Thoracic aorta (tissue), 2 donors: ENCODE results near the gene PRKN. TPM values are rescaled to one million over a fixed set of nuclear protein-coding genes. Genes with fewer than 3 reads are reported as not detected.

Source experiments
- ATAC-seq: fragments of 150-250 bp; one replicate; pipeline ENCODE4 v1.8.0; 2017; ENCODE audit warnings: low read depth; ENCODE audit not compliant: insufficient number of reproducible peaks, low FRiP score
- DNase-seq: peaks from one replicate; pipeline ENCODE4 v3.0.0-alpha.2; 2020; ENCODE audit warnings: low spot score
- H3K27ac ChIP-seq, 2 donors: fragments of 200-600 bp; sonication (generic); 1 replicate in 1 of 2; 2 replicates in 1 of 2; pipeline ENCODE4 v1.5.1; 2016; ENCODE audit warnings: mild to moderate bottlenecking in 2 of 2, moderate library complexity in 2 of 2
- H3K27me3 ChIP-seq: fragments of 200-600 bp; sonication (generic); replicated peaks from 2 replicates; pipeline ENCODE4 v1.6.0; 2016; ENCODE audit warnings: mild to moderate bottlenecking; ENCODE audit not compliant: insufficient read depth
- H3K36me3 ChIP-seq: fragments of 200-600 bp; sonication (generic); one replicate; pipeline ENCODE4 v1.5.1; 2016
- H3K4me1 ChIP-seq, 2 donors: fragments of 200-600 bp; sonication (generic); 1 replicate in 1 of 2; 2 replicates in 1 of 2; pipeline versions ENCODE4 v1.5.1 to v1.6.0; 2016; ENCODE audit warnings: low read depth in 2 of 2, mild to moderate bottlenecking in 1 of 2; ENCODE audit not compliant: control insufficient read depth in 1 of 2
- H3K4me3 ChIP-seq: fragments of 200-600 bp; sonication (generic); 2 replicates; pipeline ENCODE4 v1.5.1; 2016; ENCODE audit warnings: mild to moderate bottlenecking
- H3K9me3 ChIP-seq: fragments of 200-600 bp; sonication (generic); 2 replicates; pipeline ENCODE4 v1.5.1; 2016
- CTCF ChIP-seq: fragments of 200-600 bp; sonication (generic); IDR thresholded peaks from one replicate; pipeline ENCODE4 v1.5.1; 2019; ENCODE audit warnings: antibody characterized with exemption
- total RNA-seq, 2 donors: library from RNA; depleted of rRNA; stranded (reverse); fragments of >200 nt; gene quantifications; one replicate each; pipeline versions ENCODE4 v1.1.0 to v1.2.3, GENCODE V29; 2016

PRKN gene
- total RNA-seq, 2 donors from 2014 or later: 10.4 to 23.8 TPM

GRCh38 chr6:161372422-161372793 is 1355.2 kb downstream of the PRKN start:
- H3K27ac ChIP-seq: no peak overlapping the region
- DNase-seq (no peak), ATAC-seq (no peak)
- H3K9me3 ChIP-seq: no peaks in the 10 kb centered on the region
- H3K4me3 ChIP-seq: no peak overlapping the region
- H3K36me3 ChIP-seq: no peaks in the 10 kb centered on the region
- TF ChIP-seq CTCF: no peak
- no peaks in the 10 kb centered on the region for H3K4me1 ChIP-seq
- H3K27me3 ChIP-seq: no peaks in the 10 kb centered on the region

- ATAC-seq (no peak), DNase-seq (no peak)
- peak; percentile 78 for TF ChIP-seq CTCF
- no peak overlapping the region for H3K27ac ChIP-seq
- no peak overlapping the region for H3K4me3 ChIP-seq
- H3K27me3 ChIP-seq: no peaks in the 10 kb centered on the region
- H3K9me3 ChIP-seq: no peaks in the 10 kb centered on the region
- no peaks in the 10 kb centered on the region for H3K36me3 ChIP-seq
- H3K4me1 ChIP-seq: no peaks in the 10 kb centered on the region
Measured at GRCh38 chr6:161370880-161371279, 1356.7 kb downstream of the PRKN start.

GRCh38 chr6:161369339-161369738 is 1358.2 kb downstream of the PRKN start:
- no peak overlapping the region for H3K4me3 ChIP-seq
- H3K9me3 ChIP-seq: no peaks in the 10 kb centered on the region
- no peak for ATAC-seq

GRCh38 chr6:161368514-161368913 is 1359.1 kb downstream of the PRKN start:
- ATAC-seq (no peak), DNase-seq (no peak)
- no peaks in the 10 kb centered on the region for H3K36me3 ChIP-seq
- H3K27me3 ChIP-seq: no peaks in the 10 kb centered on the region
- no peak for TF ChIP-seq CTCF
- H3K9me3 ChIP-seq: peaks cover 3% of the 10 kb centered on the region
- H3K27ac ChIP-seq: no peak overlapping the region
- H3K4me1 ChIP-seq: no peaks in the 10 kb centered on the region
- H3K4me3 ChIP-seq: no peak overlapping the region

More at GRCh38 chr6:161369339-161369738, 1358.2 kb downstream of the PRKN start:
- no peak overlapping the region for H3K27ac ChIP-seq
- no peak for DNase-seq
- no peak for TF ChIP-seq CTCF
- H3K27me3 ChIP-seq: no peaks in the 10 kb centered on the region
- no peaks in the 10 kb centered on the region for H3K36me3 ChIP-seq
- H3K4me1 ChIP-seq: no peaks in the 10 kb centered on the region

- Histone ChIP-seq H3K27ac (no peak overlapping the region), H3K9me3 (peaks cover 7% of the 10 kb centered on the region), H3K4me1 (no peaks in the 10 kb centered on the region), H3K4me3 (no peak overlapping the region), H3K36me3 (no peaks in the 10 kb centered on the region), H3K27me3 (no peaks in the 10 kb centered on the region)
- no peak for ATAC-seq
- TF ChIP-seq CTCF: no peak
- DNase-seq: no peak
Measured at GRCh38 chr6:161367472-161367871, 1360.1 kb downstream of the PRKN start.
